ENCODE data around the gene PSPH.
"Not testable (repeated sequence)": the region's sequence is repeated elsewhere in the genome, so short reads cannot be mapped to it uniquely, and the experiment has no call there.

Gene PSPH

DNA sequence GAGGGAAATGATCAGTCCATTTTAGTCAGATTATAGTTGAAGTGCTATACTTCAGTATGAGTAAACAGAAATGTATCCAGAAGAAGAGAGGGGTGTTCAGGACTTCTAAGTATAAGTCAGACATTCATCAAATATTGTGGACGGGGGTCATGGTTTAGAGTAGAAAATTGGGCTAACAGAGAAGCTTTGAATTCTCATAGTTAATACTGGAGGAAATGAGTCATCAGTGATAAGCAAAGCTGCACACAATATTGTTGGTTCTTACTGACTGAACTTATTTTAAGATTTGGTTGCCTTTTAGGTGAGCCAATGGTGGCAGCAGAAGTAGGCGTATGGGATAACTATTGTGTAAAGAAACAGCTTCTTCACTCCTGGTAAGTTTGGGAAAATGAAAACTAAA, 11.1 kb upstream of the PSPH start:
- peak; percentile 72 for DNase-seq

DNA sequence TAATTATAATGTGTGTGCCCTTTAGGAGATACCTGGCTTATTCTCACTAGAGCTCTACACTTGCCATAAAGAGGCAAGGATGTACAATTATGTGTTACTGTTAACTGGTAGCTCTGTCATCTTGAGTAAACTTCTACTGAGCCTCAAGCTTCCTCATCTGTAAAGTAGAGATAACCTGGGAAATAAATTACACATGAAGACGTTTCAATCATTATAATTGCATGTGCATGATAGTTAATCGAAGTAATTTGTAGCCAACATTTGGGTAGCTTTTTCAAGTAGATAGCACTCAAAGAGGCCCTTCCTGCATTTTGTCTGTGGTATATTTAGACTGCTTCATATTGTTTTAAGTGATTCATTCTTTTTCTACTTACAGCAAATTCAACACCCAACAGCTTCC, 2.7 kb upstream of the PSPH start:
- no peak for DNase-seq

DNA sequence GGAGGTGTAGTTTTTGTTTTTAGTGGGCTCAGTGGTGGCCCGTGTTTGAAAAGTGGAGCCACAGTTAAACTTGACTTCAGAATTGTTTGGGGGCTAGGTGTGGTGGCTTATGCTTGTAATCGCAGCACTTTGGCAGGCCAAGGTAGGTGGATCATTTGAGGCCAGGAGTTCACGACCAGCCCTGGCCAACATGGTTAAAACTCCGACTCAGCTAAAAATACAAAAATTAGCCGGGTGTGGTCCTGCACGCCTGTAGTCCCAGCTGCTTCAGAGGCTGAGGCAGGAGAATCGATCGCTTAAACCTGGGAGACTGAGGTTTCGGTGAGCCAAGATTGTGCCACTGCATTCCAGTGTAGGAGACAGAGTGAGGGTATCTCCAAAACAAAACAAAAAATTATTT, 2.1 kb upstream of the PSPH start:
- no peak for DNase-seq

DNA sequence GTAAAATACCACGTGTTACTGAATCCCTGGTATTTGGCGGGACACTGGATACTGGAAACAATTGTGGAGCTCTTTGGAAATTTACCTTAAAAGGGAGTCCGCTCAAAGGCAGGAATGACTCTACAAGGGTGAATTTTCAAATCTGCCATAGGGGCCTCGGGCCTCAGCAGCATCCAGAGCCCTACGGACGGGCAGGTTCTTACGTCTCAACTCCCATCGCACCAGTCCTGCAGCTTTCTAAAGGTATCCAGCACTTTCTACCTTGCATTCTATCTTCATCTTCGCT, 248 bp downstream of the PSPH start:
- DNase-seq = no peak

- not testable (repeated sequence) for DNase-seq
Observed at GRCh38 chr7:56048763-56049162, 2.5 kb downstream of the PSPH start.

GRCh38 chr7:56048245-56048644, 3.0 kb downstream of the PSPH start:
- DNase-seq = no peak

DNA sequence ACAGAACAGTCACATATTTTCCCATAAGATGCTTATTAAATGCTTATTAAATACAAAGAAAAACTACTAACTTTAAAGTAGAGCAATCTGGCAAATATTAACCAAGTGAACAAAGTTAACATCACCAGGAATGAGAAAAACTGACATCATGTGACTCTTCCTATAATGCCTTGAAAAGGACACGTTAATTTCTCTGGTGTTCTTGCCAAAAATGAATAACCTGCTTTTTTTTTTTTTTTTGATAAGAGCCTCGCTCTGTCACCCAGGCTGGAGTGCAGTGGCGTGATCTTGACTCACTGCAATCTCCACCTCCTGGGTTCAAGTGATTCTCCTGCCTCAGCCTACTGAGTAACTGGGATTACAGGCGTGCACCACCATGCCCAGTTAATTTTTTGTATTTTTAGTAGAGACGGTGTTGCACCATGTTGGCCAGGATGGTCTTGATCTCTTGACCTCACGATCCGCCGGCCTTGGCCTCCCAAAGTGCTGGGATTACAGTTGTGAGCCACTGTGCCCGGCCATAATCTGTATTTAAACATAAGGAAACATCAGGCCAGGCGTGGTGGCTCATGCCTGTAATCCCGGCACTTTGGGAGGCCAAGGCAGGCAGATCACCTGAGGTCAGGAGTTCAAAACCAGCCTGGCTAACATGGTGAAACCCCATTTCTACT, 3.7 kb downstream of the PSPH start:
- not testable (repeated sequence) for DNase-seq

DNA sequence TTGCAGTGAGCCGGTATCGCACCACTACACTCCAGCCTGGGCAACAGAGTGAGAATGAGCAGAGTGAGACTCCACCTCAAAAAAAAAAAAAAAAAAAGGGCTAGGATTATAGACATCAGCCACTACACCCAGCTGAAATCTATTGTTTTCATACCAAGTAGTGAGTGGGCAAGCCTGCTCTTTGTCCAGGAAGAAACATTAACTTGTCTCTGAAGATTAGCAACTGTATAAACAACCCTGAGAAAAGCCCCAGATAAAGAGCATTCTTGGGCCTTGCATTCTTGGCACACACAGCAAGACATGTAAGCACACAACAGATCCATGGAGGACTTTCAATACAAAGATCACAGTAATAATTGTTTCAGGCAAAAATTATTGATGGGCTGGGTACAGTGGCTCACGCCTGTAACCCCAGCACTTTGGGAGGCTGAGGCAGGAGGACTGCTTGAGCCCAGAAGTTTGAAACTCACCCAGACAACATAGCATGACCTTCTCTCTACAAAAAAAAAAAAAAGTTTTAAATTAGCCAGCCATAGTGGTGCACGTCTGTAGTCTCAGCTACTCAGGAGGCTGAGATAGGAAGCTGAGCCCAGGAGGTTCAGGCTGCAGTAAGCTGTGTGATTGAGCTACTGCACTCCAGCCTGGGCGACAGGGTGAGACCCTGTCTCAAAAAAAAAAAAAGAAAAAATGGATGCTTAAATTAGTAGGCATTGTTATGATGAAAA, 4.4 kb downstream of the PSPH start:
- DNase-seq = peak; percentile 61

- DNase-seq = not testable (repeated sequence)
Observed at GRCh38 chr7:56045758-56046157, 5.5 kb downstream of the PSPH start.

GRCh38 chr7:56040730-56041129, 10.5 kb downstream of the PSPH start:
- DNase-seq = no peak

- DNase-seq = peak; percentile 75
Observed at GRCh38 chr7:56033671-56034432, 17.4 kb downstream of the PSPH start.

- DNase-seq = not testable (repeated sequence)
Observed at GRCh38 chr7:56032578-56032977, 18.7 kb downstream of the PSPH start.

DNA sequence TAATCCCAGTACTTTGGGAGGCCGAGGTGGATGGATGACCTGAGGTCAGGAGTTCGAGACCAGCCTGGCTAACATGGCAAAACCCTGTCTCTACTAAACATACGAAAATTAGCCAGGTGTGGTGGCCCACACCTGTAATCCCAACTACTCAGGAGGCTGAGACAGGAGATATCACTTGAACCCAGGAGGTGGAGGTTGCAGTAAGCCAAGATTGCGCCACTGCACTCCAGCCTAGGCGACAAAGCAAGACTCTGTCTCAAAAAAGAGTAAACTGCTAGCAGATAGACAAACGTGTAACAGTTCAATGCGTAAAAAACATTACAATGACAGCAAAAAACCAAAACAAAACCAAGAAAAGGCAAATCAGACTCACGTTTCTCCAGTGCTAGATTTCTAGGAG, 19.7 kb downstream of the PSPH start:
- DNase-seq = not testable (repeated sequence)

- DNase-seq = no peak
Observed at GRCh38 chr7:56030340-56030739, 20.9 kb downstream of the PSPH start.

- peak; percentile 49 for DNase-seq
Observed at GRCh38 chr7:56028942-56029630, 22.2 kb downstream of the PSPH start.

DNA sequence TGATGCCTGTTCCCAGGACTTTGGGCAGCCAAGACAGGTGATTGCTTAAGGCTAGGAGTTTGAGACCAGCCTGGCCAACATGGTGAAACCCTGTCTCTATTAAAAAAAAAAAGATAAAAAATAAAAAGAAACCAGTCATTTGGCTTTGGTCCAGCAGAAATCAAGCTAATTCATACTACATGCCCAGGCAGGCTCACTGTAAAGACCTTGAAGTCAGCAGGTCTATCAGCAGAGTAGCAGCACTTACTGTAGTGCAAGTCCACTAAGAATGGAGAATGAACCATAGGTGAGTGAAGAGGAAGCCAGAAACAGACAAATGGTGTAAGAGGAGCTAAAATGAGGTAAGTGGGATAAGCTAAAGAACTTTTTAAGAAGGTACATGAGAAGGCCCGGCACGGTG, 24.7 kb downstream of the PSPH start:
- DNase-seq = no peak

DNA sequence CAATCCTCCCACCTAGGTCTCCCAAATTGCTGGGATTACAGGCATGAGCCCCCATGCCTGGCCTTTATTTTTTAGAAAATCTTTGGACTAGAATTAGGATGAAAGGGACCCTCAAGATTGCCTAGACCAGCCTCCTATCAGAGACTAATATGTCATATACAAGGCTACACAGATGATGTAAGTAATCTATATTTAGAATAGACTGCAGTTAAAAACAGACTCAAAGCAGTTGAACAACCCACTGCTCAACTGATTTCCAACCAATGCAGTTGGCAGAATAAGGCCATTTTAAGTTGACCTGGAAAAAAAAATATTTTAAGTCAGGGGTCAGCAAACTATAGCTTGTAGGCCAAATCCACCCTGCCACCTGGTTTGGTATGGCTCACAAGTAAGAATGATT, 27.7 kb downstream of the PSPH start:
- no peak for DNase-seq

- DNase-seq = no peak
Observed at GRCh38 chr7:56019501-56019900, 31.7 kb downstream of the PSPH start.

DNA sequence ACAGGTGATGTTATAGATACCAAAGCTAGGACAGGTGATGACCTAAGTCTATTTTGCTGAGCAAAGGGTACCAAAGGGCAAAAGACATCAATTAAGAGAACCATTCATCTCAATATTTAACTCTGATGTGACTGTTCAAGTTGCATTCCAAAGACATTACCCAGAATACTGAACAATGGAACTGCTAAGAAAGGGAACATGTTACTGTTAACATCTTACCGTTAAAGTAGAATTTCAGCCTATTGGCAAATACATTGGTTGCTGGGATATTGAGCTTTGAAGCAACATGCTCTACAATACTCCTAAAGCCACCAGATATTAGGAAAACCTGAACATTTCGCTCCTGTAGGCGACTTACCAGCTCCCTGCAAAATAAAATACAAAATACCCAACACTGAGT, 34.2 kb downstream of the PSPH start:
- DNase-seq = not testable (repeated sequence)

GRCh38 chr7:56009695-56010094, 41.5 kb downstream of the PSPH start:
- DNase-seq = no peak

- DNase-seq = no peak
Observed at GRCh38 chr7:56007891-56008290, 43.4 kb downstream of the PSPH start.

- no peak for DNase-seq
Observed at GRCh38 chr7:56007167-56007652, 44.0 kb downstream of the PSPH start.

- DNase-seq = no peak
Observed at GRCh38 chr7:56003749-56004148, 47.5 kb downstream of the PSPH start.

Measured in fibroblast of skin of right quadriceps (primary cell).